HG03159 (cell line): ENCODE results near the gene CSPG4.
"Not testable (repeated sequence)": the region's sequence is repeated elsewhere in the genome, so short reads cannot be mapped to it uniquely, and the experiment has no call there.

Experiments
- ATAC-seq: cut with Tn5 transposase; IDR thresholded peaks from one replicate; pipeline ENCODE4 v1.9.1; 2021; ENCODE audit warnings: mild to moderate bottlenecking, moderate library complexity; ENCODE audit not compliant: unreplicated experiment

CSPG4 gene

DNA sequence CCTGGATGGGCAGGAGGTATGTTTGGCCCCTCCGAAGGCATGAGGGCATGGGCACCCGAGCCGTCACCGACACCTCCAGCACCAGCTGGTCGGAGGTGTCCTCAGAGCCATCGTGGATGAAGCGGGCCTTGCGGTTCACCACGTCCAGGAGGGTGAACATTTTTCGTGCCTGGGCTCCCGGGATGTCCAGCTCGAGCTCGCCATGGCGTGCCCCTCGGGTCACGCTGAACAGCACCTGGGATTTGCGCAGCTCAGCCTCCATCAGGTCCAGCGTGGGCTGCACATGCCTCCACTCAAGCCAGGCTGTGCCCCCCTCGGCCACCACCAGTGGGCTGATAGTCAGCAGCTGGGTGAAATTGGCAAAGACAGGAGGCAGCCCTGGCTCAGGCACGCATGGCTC is 23.2 kb downstream of the CSPG4 start:
- ATAC-seq: not testable (repeated sequence)

DNA sequence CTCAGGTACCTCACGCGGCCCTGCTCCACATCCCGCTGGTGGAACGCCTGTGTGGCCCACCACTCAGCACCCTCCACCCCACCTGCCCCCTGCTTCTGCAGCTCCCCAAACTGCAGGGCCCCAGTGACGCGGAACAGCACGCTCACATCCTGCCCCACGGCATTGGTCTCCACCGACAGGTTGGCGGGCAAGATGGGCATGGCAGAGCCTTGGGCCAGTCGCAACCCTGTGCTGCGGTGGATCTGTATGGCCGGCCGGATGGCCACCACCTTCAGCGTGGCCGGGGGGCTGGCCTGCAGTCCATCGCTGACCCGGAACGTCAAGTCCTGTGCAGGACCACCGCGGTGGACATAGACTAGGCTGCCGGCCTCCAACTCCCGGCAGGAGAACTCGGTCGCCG is 23.8 kb downstream of the CSPG4 start:
- no peak for ATAC-seq

DNA sequence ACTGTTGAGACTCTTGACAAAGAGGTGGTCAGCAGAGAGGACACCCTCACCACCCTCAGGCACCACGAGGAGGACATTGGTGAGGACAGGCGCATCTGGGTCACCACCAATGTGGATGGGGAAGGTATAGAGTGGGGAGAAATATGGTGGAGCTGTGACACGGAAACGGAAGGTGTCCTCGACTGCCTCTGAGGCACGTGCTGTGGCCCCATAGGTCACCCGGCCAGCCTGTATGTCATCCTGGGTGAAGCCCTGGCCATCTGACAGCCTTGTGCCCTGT is 24.4 kb downstream of the CSPG4 start:
- no peak for ATAC-seq

DNA sequence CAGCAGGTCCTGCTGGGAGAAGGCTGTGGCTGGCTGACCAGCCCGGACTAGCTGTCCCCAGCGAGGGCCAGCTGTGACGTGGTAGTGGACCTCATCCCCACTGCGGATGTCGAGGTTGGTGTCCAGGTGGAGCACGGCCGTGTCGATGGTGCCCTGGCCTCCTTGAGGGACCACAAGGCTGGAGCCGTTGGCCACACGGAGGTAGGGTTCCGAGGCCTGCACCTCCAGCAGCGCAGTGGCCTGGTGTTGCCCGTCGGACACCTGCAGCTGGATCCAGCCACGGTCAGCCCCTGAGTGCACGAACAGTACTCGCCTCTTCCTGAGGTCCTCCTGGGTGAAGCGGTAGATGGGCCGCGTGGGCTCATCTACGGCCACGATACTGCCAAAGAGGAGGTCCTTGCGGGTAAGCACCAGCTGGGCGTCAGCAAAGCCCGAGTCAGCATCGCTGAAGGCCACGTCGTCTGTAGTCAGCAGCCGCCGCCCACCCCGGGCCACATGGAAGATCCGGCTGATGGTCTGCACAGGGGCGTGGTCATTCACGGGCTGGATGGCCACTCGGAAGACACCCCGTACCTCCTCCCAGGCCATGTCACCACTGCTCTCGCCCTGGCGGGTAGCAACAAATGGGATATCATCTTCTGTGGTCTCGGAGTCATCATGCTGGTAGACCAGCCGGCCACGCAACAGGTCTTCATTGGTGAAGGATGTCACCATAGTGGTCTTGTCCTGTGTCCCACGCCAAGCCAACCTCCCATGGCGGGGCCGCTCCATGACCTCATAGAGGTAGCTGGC is 25.0 kb downstream of the CSPG4 start:
- ATAC-seq: no peak

DNA sequence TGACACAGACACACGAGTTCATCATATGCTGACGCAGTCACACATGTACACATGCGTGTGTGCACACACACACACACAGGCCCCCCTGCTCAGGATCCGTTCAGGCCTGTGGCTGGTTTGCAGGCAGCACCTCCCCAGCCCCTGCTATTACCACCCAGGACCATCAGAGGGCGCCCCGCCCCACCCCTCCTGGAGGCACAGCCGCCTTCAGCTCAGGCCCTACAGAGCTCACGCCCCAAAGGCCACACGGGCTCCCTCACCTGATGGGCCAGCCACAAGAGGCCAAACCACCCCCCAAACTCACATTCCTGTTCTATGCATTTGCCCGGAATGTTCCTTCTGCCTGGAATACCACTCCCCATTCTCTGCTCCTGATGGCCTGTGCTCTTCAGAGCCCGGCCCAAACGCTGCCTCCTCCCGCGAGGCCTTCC is 26.4 kb downstream of the CSPG4 start:
- ATAC-seq: not testable (repeated sequence)

DNA sequence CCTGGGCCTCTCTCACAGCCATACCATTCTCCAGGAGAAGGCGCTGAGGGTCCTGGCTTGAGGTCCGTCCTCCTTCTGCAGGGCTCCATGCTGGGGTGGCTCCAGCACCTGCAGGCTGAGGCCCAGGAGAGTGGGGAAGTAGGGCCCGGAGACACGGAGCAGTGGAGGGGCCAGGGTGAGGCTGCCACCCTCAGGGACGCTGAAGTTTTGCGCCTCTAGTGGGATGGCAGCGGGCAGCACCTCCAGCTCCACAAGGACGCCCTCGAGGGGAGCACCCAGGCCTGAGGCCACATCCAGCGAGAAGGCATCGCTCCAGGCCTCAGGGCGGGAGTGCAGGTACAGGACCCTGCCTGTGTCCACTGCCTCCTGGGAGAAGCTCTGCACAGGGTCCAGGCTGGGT is 27.5 kb downstream of the CSPG4 start:
- no peak for ATAC-seq

DNA sequence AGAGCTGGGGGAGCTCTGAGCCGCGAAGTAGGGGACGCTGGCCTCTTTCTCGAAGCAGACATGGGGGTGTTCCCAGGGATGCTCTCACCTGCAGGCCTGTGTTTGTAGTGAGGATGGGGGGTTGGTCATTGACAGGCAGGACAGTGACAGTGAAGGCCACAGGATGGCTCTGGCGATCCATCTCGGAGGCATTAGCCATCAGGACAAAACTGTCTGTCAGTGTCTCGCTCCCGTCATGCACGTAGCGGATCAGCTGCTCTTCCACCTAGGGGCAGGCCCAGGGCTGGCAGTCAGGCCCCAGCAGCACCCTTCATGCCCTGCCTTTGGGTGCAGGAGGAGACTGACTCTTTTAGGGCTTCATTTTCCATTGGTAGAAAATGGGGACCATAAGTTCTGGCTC is 28.0 kb downstream of the CSPG4 start:
- ATAC-seq: no peak

DNA sequence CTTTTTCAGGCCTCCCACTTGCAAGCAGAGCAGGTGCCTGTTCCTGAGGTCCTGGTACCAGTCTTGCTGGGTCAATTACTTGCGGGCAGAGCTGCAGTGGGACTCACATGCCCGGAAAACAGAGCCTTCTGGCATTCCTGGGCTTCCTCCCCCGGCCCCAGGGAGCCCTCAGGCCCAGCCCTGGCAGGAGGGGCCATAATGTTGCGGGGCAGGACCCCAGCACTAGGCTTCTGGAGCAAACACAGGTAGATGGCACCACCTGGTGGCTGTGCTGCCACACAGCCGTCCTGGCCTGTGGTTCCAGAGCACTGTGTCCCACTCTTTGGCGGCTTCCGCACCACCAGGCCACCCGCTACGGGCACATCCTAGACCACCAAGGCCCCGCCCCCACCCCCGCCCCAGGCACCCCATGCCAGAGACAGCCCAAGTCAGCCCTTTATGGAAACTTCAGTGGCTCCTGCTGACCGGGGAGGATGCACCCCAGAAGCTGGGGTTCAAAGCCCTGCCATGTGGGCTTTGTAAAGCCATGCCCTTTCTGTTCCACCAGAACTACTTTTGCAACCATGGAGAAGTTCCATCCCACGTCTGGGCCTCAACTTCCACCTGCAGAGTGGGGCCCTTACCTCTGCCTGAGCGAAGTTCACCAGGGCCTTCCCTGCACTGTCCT is 28.9 kb downstream of the CSPG4 start:
- ATAC-seq: not testable (repeated sequence)

DNA sequence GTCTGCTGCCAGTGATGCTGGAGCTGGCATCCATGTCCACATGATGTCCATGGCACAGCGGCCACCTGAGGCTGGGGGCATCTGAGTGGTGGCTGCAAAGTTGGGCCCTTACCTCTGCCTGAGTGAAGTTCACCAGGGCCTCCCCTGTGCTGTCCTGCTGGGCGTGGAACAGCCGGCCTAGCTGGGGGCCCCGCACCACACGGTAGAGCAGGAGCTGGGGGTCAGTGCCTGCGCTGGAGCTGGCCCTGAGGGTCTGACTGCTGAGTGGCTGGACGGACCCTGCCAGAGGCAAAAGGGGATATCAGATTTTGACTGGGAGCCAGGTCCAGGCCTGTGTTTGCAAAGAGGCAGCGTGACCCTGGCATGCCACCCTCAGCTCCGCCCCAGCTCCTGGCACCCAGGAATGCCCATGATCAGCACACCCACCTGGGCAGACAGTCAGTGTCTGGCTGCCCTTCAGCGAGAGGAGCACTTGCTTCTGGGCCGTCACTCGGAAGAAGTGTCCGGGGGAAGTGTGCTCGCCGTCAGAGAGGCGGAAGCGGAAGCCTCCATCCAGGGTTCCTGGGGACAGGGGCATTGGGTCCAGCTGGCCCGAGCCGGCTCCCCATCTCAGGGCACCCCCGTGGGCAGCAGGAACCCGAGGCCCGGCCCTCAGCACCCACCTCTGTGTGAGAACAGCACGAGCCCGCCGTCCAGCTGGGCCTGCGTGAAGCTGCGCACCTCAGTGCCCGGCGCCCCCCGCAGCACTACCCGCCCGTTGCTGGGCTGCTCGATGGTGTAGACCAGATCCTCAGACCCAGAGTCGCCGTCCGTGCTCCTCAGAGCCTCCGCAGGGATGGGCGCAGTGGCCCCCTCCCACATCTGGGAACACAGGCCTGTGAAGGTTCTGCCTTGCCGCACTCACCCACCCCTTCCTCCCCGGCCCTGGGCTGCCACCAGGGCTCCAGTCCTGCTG is 30.2 kb downstream of the CSPG4 start:
- ATAC-seq: no peak

DNA sequence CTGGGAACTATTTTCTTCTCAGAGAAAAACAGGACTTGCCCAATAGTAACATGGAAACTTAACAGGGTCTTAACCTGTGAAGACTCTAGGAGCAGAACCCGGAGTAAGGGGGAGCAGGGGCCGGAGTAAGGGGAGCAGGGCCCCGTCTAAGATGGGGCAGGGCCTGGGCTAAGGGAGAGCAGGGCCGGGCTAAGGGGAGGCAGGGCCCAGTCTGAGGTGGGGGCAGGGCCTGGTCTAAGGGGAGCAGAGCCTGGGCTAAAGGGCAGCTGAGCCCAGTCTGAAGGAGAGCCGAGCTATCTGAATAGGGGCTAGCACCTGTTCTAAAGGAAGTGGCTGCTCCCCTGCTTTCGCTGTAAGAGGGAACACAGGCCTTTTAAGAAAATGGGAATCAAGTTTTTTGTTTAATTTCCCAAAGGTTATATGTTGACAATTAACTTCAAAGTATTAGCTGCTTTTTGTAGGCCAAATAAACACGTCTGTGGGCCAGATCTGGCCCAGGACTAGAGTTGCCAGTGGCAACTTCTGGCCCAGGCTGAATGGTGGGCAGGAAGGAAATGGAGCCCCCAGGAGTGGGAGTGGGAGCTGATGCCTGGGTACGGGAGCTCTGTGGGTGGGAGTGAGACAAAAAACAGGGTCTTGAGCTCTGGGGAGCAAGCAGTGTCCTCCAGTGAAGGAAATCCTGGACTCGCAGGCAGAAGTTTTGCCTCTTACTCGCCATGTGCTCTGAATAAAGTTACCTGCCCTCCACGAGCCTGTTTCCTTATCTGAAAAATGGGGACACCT is 32.5 kb downstream of the CSPG4 start:
- no peak for ATAC-seq

DNA sequence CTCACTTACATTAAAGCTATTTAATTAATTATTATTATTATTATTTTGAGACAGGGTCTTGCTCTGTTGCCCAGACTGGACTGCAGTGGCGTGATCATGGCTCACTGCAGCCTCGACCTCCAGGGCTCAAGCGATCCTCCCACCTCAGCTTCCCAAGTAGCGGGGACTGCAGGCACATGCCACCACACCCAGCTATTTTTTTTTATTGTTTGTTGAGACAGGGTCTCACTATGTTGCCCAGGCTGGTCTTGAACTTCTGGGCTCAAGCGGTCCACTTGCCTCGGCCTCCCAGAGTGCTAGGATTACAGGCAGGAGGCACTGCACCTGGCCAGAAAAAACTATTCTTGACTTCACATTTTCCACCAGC is 34.3 kb downstream of the CSPG4 start:
- not testable (repeated sequence) for ATAC-seq

DNA sequence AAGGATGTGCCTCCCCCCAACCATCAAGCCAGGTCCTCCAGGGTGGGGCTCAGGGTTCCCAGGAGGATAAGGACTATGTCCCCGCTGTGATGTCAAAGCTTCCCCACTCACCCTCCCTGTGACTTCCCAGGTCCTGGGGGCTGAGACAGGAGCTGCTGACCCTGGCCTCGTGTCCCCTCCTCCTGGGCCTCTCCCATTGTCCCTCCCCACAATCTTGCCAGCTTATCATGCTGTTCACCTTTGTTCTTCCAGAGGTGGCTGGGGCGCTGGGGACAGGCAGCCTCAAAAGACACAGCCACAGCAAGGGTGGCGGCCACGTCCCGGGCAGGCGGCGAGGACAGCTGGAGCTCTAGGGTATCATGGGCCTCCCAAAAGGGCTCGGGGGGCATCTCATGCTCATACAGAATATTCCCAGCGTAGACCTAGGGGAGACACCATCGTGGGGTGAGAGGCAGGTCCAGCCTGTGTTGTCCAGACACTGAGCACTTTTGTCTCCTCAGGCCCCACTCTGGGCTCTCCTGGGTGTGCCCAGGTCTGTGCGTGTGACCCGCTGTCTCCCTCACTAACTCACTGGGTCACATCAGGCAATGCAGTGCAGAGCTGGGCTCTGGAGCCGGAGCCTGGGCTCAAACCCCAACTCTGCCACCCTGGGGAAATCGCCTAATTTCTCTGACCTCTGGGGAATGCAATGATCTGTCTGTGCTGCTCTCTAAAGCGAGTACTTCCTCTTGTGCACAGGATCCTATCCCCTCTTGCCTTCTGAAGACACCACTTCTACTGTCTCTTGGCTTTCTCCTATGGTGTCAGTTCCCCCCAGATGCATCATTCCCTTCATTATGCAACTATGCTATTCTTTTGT is 35.0 kb downstream of the CSPG4 start:
- no peak for ATAC-seq

DNA sequence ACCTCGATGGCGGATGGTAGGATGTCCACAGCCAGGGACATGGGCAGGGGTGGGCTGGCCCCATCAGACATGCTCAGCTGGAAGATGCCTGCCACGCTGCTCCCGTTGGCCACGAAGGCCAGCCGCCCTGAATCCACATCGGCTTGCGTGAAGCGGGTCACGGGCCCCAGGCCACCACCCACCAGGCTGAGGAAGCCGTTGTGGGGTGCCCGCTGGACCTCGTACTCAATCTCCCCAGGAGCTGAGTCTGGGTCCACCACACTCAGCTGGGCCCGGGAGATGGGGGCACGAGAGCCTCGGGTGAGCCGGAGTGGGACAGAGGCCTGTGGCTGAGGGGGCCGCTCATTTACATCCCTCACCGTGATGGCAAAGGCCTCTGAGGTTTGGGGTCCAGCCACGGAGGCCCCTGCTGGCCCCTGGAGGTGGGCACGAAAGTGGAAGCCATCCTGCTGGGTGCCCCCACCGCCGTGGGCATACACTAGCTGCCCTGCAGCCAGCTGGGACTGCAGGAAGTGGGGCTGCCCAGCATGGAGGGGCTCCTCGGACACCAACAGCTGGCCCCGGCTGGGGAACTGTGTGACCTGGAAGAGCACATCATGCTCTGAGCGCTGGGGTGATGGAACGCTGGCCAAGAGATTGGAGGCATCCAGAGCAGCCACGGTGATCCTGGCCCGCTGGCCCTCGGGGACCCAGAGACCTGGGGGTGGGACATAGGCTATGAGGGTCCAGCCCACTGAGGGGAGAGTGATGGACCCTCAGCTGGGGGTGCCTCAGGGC is 35.8 kb downstream of the CSPG4 start:
- no peak for ATAC-seq

DNA sequence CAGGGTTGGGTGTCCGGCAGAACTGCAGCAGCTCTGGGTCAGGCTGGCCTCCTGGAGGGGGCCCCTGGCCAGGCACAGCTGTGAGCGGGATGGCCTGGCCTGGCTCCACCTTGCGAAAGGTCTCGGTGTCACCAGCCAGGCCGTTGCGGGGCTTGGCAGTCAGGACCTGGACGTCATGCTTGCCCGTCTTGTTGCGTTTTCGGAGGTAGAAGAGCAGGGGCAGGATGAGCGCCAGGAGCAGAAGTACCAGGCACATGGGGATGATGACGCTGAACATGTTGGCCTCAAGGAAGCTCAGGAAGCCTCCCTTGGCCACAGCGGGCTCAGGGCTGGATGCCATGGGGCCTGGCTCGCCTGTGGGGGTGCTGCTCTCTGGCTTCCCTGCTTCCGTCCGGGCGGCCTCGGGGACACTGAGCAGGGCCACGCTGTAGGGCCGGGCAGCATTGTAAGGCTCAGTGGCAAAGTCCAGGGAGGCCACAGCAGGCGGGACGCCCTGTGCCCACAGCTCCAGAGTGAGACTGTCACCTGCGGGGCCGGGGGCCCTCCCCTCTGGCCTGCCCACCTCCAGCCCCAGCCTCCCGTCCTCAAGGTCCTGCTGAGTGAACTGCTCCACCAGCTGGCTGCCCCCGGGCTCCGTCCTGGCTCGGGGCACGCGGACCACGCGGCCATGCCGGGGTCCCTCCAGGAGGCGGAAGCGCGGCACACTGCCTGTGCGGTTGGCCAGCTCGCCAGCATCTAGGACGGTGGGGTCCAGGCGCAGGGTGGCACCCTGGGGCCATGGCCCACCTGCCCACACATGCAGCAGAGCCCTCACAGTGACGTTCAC is 36.9 kb downstream of the CSPG4 start:
- no peak for ATAC-seq

DNA sequence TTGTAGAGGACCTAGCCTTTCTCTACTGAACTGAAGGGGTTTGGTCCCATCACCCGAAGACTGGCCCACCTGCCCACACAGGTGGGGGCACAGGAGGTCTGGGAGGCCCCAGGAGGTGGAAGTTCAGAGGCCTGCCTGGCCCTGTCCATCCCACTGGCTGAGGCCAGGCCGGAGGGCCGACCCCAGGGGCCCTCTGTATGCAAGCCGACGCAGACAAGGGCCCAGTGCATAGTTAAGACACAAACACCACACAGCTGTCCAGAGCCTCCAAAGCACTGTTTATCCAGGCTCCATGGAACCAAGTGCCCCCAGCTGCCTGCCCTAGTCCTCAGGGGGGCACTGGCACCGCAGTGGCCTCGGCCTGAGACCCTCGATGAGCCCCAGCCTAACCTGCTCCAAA is 38.3 kb downstream of the CSPG4 start:
- ATAC-seq: no peak

DNA sequence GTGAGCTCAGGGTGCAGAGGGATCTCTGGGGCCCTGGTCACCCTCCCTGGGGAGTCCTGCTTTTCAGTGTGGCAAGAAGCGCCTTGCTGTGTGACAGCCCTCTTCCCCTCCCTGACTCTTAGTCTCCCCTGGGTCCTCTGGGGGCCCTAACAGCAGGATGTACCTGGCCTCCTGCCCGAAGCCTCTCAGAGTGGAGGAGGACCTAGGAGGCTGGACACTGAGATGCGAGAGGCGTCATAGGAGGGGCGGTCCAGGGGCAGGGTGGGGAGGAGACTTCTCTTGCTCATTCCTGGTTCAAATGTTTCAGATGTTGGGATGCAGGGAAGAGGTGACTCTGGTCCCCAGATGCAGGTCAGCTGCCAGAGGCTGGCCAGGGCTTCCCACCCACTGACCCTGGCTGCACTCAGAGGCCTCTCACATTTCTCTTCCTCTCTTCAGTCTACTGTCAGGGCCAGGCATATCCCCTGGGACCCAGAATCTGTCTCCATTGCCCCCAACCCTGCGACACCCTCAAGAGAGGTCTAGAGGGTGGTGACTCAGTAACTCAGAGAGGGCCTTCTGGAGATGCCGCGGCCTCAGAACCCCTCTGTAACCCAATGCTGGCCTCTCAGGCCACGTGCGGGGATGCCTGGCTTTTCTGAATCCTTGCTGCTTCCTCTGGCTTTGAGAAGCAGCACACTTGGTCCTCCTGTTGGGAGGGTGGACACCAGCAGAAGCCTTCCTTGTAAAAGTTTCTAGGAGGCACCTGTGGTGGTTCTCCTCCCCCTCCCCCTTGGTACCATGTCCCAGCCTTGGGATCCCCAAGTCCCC is 39.0 kb downstream of the CSPG4 start:
- no peak for ATAC-seq

DNA sequence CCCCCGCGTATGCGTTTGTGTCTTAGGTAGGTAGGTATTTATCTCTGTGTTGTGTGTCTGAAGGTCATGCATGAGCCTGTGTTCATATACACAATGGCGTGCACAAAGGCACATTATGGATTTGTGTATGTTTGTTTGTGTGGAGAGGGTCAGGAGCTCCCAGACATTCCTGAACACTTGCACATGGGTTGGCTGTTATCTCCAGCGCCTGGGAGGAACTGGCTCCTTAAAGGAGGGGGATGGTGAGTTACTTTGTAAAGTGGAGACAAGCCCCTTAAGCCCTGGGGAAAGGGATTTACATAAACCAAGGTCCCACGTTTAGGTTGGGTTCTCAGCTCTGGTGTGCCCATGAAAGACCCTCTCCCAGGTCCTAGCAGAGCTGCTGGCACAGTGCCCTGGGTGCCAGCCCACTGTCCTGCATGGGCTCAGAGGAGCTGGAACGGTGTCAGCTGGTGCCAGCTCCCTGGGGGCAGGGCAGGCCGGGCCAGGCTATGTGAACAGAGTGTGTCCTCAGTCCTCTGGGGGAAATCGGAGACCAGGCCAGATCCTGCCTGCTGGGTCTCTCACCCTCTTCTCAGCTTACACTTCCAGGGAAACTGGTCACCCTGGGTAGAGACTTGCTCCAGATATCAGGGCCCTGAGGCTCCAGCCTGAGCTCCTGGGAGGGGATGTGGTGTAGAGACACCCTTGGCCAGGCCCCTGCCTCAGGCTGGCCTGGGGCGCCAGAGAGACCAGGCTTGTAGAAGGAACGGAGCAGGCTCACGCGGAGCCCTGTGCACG is 39.8 kb downstream of the CSPG4 start:
- no peak for ATAC-seq
